GM19328 (cell line): ENCODE measurements around the gene ETV6.

ENCODE experiments used
- ATAC-seq: cut with Tn5 transposase; IDR thresholded peaks from one replicate; pipeline ENCODE4 v1.9.1; 2021; ENCODE audit warnings: mild to moderate bottlenecking, moderate library complexity; ENCODE audit not compliant: unreplicated experiment

Gene ETV6

DNA sequence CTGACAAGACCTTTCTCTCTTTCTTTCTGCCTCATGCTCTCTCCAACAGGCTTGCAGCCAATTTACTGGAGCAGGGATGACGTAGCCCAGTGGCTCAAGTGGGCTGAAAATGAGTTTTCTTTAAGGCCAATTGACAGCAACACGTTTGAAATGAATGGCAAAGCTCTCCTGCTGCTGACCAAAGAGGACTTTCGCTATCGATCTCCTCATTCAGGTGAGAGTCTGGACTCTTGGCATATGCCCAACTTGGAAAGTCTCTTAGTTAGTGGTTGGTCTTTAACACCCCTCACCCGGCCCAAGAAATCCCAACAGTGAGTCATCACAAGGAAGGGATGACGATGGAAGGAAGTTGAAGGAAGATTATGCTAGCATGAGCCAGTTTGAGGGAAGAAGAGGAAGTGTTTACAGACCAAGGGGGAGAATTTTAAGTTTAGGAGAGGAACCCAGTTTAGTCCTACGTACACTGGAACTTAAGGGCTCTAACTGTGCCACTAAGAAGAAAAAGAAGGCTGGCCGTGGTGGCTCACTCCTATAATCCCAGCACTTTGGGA lies 189.7 kb downstream of the ETV6 start:
- no peak for ATAC-seq

GRCh38 chr12:11840366-11840765 lies 190.9 kb downstream of the ETV6 start:
- ATAC-seq: no peak

DNA sequence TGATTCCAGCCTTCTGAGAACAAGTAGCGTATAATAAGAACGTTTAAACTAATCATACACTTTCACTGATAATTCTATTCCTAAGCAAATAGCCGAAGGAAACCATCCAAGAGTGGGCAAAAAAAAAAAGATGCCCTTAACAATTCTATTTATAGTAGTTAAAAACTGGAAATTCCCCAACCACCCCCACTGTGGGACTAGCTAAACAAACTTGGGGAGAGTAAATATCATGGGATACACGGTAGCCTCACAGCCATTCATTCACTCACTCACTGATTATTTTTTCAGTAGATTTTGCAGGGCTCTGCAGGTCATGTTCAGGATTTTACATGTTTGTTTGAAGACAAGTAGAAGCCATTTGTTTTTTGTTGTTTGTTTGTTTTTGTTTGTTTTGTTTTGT lies 197.0 kb downstream of the ETV6 start:
- ATAC-seq: no peak

DNA sequence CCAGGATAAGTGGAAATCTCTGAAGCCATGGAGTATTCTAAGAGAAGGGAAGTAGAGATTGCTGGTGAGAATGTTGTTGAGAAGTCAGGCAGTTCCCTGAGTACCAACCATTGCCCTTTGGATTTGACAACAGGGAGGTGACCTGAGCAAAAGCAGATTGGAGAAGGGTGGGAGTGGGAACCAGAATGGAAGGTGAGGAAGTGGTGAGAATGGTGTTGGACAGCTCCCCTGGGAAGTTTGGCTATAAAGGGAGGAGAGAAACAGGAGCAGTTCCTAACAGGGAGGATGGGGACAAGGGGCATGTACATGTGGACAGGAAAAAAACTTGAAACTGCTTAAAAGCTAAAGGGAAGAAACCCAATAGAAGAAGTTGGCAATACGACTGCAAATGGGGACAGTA lies 198.1 kb downstream of the ETV6 start:
- ATAC-seq: no peak

DNA sequence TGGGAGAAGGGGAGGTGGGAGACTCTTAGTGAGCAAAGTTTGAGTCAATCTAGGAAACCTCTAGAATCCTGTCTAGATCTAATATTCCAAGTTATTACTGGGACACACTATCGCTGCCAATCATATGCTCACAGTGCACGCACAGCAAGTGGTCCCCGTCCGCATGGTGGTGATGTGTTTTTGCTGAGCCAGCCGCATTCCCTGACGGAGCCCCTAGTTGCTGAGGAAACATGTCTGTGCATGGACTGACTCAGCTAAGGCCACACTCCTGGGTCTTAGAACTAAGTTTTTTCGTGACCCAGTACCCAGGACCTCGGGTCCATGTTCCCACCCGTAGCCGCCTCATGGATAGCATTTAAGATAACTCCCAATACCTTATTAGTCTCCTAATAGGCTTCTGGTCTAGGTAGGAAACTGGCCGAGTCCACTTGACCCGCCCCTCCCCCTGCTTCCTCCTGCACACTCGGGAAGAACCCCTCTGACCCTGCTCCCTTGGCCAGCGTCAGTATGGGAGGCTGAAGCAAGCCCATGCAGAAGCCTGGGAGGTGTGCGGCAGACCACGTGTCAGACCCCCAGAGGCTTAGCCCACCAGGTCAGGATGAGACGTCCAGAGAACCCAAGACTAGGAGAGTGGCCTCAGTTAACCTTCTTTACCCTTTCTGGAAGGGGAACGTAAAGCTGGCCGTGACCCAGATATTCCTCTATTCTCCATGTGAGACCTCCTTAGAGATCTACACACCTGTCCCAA lies 200.5 kb downstream of the ETV6 start:
- ATAC-seq: no peak

- no peak for ATAC-seq
Measured at GRCh38 chr12:11853126-11853525, 203.7 kb downstream of the ETV6 start.

DNA sequence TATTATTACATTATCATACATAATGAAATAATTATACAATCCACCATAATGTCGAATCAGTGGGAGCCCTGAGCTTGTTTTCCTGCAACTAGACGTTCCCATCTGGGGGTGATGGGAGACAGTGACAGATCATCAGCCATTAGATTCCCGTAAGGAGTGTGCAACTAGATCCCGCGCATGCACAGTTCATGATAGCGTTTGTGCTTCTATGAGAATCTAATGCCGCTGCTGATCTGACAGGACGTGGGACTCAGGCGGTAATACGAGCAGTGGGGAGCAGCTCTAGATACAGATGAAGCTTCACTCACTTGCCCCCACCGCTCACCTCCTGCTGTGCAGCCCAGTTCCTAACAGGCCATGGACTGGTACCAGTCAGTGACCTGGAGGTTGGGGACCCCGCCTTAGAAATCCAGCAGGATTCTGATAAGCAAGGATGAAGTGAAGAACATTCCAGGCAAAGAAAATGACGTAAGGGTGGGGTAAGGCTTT lies 204.6 kb downstream of the ETV6 start:
- no peak for ATAC-seq

DNA sequence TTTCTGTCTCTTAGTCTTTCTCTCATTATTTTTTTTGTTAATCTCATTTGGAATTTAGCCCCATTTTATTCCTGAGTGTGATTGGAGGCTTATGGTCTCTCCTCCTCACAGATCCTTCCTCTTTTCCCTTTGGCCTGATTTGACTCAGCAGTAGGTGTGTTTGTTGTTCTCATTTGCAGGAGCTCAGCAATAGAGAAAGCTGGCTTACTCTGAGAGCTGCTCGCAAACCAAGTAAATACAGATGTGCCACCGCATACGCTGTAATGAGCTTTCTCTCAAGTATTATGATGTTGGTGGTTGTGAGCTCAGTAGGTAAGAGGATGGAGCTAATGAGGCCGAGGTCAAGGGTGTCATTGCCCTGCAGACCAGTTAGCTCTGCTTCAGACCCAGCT lies 206.5 kb downstream of the ETV6 start:
- ATAC-seq: peak; percentile 79

- ATAC-seq: no peak
Measured at GRCh38 chr12:11856971-11857370, 207.5 kb downstream of the ETV6 start.

- ATAC-seq: no peak
Measured at GRCh38 chr12:11859705-11860425, 210.4 kb downstream of the ETV6 start.

- ATAC-seq: no peak
Measured at GRCh38 chr12:11861155-11861863, 211.8 kb downstream of the ETV6 start.

DNA sequence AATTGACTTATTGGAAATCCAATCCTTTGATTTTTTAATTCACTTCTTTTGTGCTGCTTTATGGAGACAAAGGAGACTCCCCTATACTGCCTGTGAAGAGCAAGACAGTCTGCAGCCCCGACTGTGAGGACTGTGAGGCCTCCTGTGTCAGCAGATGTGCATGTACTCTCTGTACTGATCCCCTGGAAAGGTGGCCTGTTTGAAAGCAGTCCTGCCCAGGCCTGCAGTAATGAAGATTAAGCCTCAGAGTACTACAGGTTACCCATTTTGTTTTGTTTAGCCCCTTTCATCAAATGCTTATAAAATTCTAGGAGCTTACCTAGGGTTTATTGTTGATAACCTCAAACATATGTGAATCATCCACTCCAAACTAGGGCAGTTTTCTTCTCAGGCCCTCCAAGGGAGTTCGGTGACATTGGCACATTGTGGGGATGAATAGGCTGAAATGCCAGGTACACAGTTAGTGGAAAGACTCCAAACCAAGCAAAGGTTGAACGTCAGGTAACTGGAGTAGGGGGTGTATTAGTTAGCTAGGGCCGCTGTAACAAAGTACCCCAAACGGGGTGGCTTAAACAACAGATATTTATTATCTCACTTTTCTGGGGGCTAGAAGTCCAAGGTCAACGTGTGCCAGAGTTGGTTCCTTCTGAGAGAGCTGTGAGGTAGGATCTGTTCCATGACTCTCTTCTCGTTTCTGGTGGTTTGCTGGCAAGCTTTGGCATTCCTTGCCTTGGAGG lies 212.6 kb downstream of the ETV6 start:
- no peak for ATAC-seq

GRCh38 chr12:11862798-11863197 lies 213.3 kb downstream of the ETV6 start:
- ATAC-seq: no peak

- ATAC-seq: no peak
Measured at GRCh38 chr12:11863478-11863906, 214.0 kb downstream of the ETV6 start.

DNA sequence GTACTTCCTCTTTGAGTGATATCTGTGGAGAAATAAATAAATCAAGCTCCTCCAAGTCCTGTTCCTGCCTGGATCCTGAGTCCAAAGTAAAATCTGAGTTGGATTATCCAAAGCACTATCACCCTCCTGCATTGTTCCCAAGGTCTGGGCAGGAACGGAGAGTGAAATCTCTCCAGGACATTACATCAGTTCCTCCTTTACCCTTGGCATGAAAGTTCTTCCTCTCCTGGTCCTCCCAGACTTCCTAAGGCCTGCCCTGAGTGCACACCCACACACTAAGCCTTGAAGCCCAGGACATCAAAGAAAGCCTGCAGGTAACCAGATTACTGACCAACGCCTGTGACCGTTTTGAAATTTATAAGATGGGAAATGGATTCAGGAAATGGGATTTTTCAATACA lies 214.5 kb downstream of the ETV6 start:
- no peak for ATAC-seq

DNA sequence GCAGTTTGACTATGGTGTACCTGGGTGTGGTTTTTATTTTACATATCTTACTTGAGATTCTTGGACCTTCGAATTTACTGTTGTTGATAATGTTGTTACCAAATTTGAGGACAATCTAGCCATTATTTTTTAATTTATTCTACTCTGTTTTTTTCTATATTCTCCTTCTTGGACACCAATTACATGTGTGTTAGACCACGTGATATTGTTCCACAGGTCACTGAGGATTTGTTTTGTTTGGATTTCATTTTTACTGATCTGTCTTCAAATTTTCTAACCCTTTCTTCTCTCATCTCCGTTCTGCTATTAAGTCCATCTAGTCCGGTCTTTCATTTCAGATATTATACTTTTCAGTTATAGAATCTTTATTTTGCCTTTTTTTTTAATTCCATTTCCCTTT lies 216.3 kb downstream of the ETV6 start:
- ATAC-seq: no peak

DNA sequence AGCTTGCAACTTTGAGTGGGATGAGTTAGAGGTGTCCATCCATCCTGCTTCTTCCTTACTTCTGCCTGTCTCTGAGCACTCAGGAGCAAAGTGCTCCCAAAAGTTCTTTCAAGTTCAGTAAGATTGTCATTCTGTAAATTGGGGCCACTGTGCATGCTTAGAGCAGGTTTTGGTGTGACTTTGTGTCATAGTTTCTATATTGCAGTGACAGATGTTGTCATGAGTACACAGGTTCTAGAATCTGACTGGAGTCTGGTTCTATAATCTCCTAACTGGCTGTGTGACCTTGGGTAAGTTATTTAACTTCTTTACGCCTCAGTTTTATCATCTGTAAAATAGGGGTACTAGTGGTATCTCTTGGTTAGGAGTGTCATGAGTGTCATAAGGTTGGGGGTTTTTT lies 218.6 kb downstream of the ETV6 start:
- ATAC-seq: no peak

- no peak for ATAC-seq
Measured at GRCh38 chr12:11869406-11869805, 219.9 kb downstream of the ETV6 start.

GRCh38 chr12:11870041-11870451 lies 220.6 kb downstream of the ETV6 start:
- ATAC-seq: no peak

DNA sequence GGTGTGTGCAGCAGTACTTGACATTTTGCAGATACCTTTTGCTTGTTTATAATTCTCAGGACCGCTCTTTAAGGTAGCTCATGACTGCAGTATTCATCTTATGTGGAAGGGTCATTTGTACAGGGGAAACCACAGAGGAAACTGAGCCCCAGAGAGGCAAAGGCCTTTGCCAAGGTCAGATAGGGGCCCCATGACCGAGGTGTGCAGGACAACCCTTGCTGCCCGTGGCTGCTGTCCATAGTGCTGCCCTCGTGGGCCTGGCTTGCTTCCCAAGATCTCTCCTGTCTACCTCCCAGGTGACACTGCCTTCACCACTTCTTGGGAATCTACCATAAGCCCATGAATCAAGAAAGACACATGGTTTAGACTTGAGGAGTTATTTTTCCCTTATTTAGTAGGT lies 222.6 kb downstream of the ETV6 start:
- no peak for ATAC-seq
